ENCODE results near the gene PGBD5. TPM values are rescaled to one million over a fixed set of nuclear protein-coding genes. Genes with fewer than 3 reads are reported as not detected.

The PGBD5 gene
- total and polyA plus RNA-seq, 2 of the 13 experiments (the other 11 are each of a cell fraction or from before 2014, with no cell fraction given): 0.04 to 0.13 TPM

- POLR2A ChIA-PET: no interaction called here
- Histone ChIP-seq H4K20me1 (ENCODE audit: insufficient read depth, low read length) (no peaks in the 10 kb centered on the region), H3K9ac (ENCODE audit: insufficient read depth, low read depth, low read length) (no peak overlapping the region), H3K4me1 (ENCODE audit: insufficient read depth, low read length) (peaks cover 14% of the 10 kb centered on the region), H3K79me2 (ENCODE audit: insufficient read depth, low read length) (no peaks in the 10 kb centered on the region), H3K4me2 (ENCODE audit: low read depth, low read length) (no peak overlapping the region), H3K27ac (ENCODE audit: extremely low read length, insufficient read depth, low read length) (no peak overlapping the region), H3K36me3 (replicated peaks in 1 of 2; ENCODE audit: control insufficient read depth in 1 of 2, insufficient read depth in 2 of 2, low read length in 2 of 2) (no peaks in the 10 kb centered on the region), H3K27me3 (ENCODE audit: control insufficient read depth in 1 of 2, insufficient read depth in 2 of 2, low read length in 2 of 2) (0 out of 5 replicates have a peak, but pooled peaks cover 0 to 5% of the 10 kb centered on the region in 2 experiments), H2AFZ (ENCODE audit: low read length) (no peak overlapping the region), H3K9me3 (ENCODE audit: low read length) (no peaks in the 10 kb centered on the region), H3K4me3 (replicated peaks in 1 of 3; ENCODE audit: insufficient read depth in 1 of 3, low read depth in 2 of 3, low read length in 3 of 3) (no peak overlapping the region)
- in situ Hi-C loops (cut with HindIII; ENCODE audit: extremely low pct_ligation_motif_present, low pct_unique_long_range_greater_than_20kb): no loop called here
- BruUV-seq (replicated peaks): no TSS peak
- CTCF ChIA-PET (ENCODE audit: low intra/inter-chr PET ratio, low total read pairs): no interaction called here
- intact Hi-C loops (cut with micrococcal nuclease; ENCODE audit: unreplicated experiment): no loop called here
- ATAC-seq (no peak; the same call in 2 of the 3 replicates), FAIRE-seq (no peak), DNase-seq (ENCODE audit: low spot score) (no peak)
- TF ChIP-seq REST (IDR thresholded peaks at IDR 0.05; ENCODE audit: borderline replicate concordance in 1 of 2, low read depth in 1 of 2, low read length in 2 of 2) (peak in 1 of 2 experiments; percentile 79; a peak in 3 of 4 replicates), ZNF44 (CRISPR knock-in tag; IDR thresholded peaks at IDR 0.05) (no peak)
- 60% methylated on average over 7 of the region's 7 CpGs for WGBS (ENCODE audit: low lambda C conversion rate)
Measured at GRCh38 chr1:230366504-230366915, 59.6 kb downstream of the PGBD5 start.

- Histone ChIP-seq H3K9ac (ENCODE audit: insufficient read depth, low read depth, low read length) (no peak overlapping the region), H3K9me3 (ENCODE audit: low read length) (no peaks in the 10 kb centered on the region), H4K20me1 (ENCODE audit: insufficient read depth, low read length) (no peaks in the 10 kb centered on the region), H3K27me3 (ENCODE audit: control insufficient read depth in 1 of 2, insufficient read depth in 2 of 2, low read length in 2 of 2) (0 out of 5 replicates have a peak, but pooled peaks cover 0 to 5% of the 10 kb centered on the region in 2 experiments), H3K36me3 (replicated peaks in 1 of 2; ENCODE audit: control insufficient read depth in 1 of 2, insufficient read depth in 2 of 2, low read length in 2 of 2) (no peaks in the 10 kb centered on the region), H3K4me3 (replicated peaks in 1 of 3; ENCODE audit: insufficient read depth in 1 of 3, low read depth in 2 of 3, low read length in 3 of 3) (no peak overlapping the region), H2AFZ (ENCODE audit: low read length) (no peak overlapping the region), H3K4me2 (ENCODE audit: low read depth, low read length) (no peak overlapping the region), H3K4me1 (ENCODE audit: insufficient read depth, low read length) (peaks cover 14% of the 10 kb centered on the region), H3K27ac (ENCODE audit: extremely low read length, insufficient read depth, low read length) (no peak overlapping the region), H3K79me2 (ENCODE audit: insufficient read depth, low read length) (no peaks in the 10 kb centered on the region)
- ATAC-seq (peak; percentile 56), FAIRE-seq (no peak), DNase-seq (ENCODE audit: low spot score) (peak; percentile 4)
- in situ Hi-C loops (cut with HindIII; ENCODE audit: extremely low pct_ligation_motif_present, low pct_unique_long_range_greater_than_20kb) (no loop called here), intact Hi-C loops (cut with micrococcal nuclease; ENCODE audit: unreplicated experiment) (no loop called here)
- BruUV-seq (replicated peaks): no TSS peak
- ChIA-PET POLR2A (no interaction called here), CTCF (ENCODE audit: low intra/inter-chr PET ratio, low total read pairs) (no interaction called here)
- 0% methylated on average over 1 of the region's 3 CpGs for WGBS (ENCODE audit: low lambda C conversion rate)
- no peak for TF ChIP-seq GMEB2 (CRISPR knock-in tag; IDR thresholded peaks at IDR 0.05; ENCODE audit: low read depth)
- TF ChIP-seq HOXA9 (CRISPR knock-in tag; IDR thresholded peaks at IDR 0.05; ENCODE audit: borderline replicate concordance): no peak
- TF ChIP-seq ZNF343 (CRISPR knock-in tag; IDR thresholded peaks at IDR 0.05): no peak
- TF ChIP-seq ZNF234 (CRISPR knock-in tag; conservative IDR thresholded peaks at IDR 0.05): no peak
- TF ChIP-seq KLF15 (CRISPR knock-in tag; IDR thresholded peaks at IDR 0.05; ENCODE audit: borderline replicate concordance): no peak
- no peak for TF ChIP-seq ZNF781 (CRISPR knock-in tag; IDR thresholded peaks at IDR 0.05; ENCODE audit: borderline replicate concordance, not compliant biosample characterization)
- TF ChIP-seq MAZ (IDR thresholded peaks at IDR 0.05; ENCODE audit: borderline replicate concordance, low read depth, low read length): no peak
- TF ChIP-seq MAZ (CRISPR knock-in tag; IDR thresholded peaks at IDR 0.05; ENCODE audit: low read depth): no peak
- no peak for TF ChIP-seq SIN3A (IDR thresholded peaks at IDR 0.05; ENCODE audit: borderline replicate concordance, low read depth, low read length)
- TF ChIP-seq FOXA1 (IDR thresholded peaks at IDR 0.05): no peak
- 0 out of 2 replicates have a peak, but pooled peaks have one; percentile 21 for TF ChIP-seq FOXA1 (CRISPR knock-in tag; IDR thresholded peaks at IDR 0.05)
Measured at GRCh38 chr1:230365723-230366307, 60.3 kb downstream of the PGBD5 start.
